HG02970 (cell line): ENCODE results near the gene DDX1.
"Not testable (repeated sequence)": the region's sequence is repeated elsewhere in the genome, so short reads cannot be mapped to it uniquely, and the experiment has no call there.

Experiments used
- ATAC-seq: cut with Tn5 transposase; IDR thresholded peaks from one replicate; pipeline ENCODE4 v1.9.1; 2021; ENCODE audit warnings: mild to moderate bottlenecking, moderate library complexity, moderate number of reproducible peaks; ENCODE audit not compliant: unreplicated experiment, low FRiP score

The DDX1 gene

DNA sequence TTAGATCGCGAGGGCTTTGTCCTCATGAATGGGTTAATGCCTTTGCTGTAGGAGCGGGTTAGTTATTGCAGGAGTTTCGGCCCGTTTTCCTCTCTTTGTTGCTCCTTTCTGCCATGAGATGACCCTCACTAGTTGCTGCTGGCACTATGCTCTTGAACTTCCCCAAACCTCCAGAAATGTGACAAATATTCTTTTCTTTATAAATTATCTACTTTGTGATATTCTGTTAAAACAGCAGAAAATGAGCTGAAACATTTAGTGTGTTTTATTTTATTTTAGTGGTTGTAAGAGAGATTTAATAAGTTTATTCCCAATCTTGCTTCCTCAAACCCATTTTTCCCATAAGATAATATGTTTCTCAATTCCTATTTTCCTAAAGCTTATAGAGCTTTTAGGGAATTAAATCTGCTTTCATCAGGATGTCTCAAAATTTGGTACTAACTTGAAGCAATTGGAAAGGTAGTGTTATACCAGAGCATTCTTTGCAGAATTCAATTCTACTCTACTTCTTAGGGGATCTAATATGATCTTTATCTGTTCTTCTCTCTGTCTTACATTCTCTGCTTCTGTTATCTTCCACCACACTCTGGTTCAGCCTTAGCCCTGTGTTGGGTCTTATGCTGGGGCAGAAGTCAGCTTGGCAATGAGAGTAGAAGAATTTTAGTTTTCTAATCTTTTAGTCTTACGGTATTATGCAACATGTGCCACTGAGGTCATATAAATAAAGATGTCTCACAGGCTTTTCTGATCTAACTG lies 23.1 kb downstream of the DDX1 start:
- no peak for ATAC-seq

DNA sequence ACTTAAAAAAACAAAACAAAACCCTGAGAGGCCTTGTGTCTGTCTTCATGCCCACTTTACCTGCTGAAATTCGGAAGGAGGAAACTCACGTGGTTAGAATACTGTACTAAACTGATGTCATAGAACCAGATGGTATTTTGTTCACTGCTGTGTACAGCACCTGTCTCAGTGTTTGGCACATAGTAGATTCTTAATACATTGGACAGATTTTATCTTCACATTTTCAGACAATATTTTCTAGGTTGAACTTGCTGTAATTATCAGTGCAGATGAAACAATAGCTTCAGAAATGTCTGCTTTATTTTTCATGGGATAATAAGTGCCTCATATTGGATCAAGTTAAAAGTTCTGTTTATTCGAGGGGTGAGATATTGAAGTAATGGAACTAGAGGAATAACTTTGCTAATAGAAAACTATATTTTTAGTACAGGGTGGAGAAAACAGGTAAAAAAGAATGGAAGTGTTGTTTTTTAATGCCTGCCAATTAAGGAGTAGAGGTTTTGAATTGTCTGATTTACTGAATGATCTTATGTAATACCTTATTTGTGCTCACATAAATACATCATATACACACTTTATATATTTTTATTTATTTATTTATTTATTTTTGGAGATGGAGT lies 23.7 kb downstream of the DDX1 start:
- no peak for ATAC-seq

DNA sequence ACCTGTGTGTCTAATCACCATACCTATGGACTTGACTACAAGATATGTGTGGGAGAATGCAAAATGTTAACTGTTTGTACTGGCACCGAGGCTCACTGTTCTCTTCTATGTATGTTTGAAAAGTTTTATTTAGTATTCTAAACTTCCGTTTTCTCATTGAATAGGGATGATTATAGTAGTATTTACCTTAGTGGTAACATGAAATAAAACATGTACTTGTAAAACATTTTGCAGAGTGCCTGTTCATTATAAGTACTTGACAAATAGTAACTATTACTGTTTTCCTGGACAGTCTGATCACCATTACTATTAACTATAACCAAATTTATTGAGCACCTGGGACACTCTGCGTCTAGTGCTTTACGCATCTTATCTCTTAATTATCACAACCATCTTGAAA lies 24.8 kb downstream of the DDX1 start:
- ATAC-seq, result no peak

DNA sequence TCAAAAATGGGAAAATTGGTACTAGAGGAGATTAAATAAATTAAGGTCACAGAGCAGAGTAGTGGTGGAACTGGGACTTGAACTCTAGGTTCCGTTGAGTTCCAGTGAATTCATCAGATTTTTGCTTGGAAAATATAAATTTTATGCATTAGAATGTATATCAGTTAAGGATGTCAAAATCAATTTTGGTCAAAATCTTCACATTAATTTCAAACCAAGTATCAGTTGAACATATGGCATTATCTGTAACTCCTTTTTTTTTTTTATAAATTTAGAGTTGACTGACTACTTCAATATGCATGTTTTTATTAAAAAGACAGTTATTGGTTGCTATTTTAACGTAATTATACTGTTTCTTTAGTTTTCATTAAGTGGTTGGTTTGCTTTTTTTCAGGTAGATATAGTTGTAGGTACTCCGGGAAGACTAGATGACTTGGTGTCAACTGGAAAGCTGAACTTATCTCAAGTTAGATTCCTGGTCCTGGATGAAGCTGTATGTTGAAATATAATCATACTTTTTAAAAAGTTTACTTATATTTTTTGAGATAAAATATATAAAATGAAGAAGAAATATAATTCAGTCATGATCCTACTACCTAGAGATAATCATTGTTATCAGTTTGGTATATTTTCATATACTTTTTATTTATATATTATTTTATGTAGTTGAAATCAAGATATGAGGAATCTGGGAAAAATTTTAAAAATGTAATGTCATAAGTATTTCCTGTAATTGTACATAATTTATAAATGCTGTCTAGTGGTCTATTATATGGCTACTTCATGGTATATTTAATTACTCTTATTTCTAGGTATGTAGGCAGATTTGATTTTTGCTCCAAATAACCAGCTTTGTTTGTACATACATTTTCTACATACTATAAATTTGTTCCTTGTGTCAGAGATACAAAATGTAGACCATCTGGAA lies 25.4 kb downstream of the DDX1 start:
- no peak for ATAC-seq

DNA sequence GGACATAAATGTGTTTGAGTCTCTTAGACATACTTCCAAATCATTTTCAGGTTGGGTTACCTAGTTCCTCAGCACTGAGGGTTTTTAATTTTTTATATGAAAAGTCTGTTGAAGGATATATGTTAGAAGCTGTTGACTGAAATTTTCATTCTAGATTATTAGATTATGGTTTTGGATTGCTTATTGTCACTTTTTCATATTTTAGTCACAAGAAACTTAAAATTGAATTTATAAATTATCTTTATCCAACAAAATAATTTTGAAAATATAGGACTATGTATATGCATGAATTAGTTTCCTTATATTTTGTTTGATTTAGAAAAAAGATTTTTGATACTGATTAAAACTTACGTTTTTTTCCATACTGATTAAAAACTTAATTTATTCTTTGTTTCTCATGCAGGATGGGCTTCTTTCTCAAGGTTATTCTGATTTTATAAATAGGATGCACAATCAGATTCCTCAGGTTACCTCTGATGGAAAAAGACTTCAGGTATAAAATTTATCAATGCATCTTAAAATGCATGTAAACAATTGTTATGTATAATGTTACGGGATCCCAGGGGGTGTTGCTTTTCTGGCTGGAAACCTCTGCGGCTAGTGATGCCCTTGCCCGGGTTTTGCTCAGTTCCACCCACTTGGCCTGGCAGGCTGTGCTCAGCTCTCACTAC lies 26.2 kb downstream of the DDX1 start:
- ATAC-seq, result no peak

DNA sequence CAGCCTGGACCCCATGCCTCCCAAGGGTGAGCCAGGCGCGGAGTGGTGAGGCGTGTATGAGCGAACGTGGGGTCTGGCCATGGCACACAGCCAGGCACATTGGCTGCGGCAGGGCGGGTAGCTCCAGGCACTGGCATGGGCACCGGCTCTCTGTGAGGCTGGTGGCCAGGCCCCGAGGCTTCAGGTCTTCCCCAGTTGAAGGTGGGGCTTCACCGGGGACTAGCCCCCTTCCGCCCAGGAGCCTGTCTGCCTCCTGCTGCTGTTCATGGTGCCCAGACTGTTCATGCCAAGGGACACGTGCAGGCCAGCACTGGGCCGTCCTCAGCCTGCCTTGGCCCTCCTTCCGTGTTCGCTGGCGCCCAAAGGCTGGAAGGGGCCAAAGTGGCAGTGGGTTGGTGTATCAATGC lies 26.8 kb downstream of the DDX1 start:
- ATAC-seq, result no peak

DNA sequence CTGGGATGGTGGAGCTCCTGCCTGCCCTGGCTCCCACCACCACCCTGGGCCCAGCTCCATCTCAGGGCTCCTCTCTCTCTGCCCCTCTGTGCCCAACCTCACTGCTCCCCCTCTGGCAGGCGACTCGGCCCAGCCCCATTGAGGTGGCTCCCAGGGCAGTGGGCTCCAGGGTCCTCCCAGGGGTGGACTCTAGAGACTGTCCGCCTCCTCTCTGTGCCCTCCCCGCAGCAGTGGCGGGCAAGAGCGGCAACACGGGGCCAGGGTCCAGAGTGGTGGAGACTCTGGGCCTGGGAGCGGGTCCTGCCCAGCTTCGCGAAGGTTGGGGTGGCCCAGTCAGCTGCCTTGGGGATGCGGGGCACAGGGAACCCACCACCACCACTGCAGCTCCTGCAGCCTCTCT lies 27.4 kb downstream of the DDX1 start:
- no peak for ATAC-seq

DNA sequence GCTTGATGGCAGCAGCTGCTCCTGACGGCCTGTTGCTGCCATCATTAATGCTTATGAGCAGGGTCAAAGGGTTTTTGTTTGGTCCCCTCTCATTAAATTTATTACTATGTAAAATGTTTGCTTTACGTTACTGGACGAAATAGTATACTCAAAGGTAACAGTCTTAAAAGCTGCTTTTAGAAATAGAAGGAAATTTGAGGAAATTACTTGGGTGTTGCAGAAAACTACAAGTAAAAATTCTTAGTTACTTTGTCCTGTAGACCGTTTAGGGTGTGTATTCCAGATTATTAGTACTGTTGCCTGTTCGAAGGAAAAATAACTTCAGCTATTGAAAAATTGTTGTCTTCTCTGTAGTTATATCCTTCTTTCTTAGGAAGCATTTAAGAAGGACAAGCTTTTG lies 27.8 kb downstream of the DDX1 start:
- no peak for ATAC-seq

DNA sequence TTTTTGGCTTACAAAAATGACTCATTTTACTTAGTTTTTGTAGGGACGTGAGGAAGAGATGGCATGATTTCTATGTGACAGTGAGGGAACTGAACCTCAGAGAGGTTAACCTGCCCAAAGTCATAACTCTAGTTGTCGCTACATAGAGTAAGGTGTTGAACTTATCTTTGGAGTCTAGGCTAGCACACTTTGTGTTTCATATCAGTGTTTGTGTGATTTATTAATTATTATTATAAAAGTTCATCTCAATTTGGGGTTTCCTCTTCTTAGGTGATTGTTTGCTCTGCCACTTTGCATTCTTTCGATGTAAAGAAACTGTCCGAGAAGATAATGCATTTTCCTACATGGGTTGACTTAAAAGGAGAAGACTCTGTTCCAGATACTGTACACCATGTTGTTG lies 28.3 kb downstream of the DDX1 start:
- ATAC-seq, result no peak

DNA sequence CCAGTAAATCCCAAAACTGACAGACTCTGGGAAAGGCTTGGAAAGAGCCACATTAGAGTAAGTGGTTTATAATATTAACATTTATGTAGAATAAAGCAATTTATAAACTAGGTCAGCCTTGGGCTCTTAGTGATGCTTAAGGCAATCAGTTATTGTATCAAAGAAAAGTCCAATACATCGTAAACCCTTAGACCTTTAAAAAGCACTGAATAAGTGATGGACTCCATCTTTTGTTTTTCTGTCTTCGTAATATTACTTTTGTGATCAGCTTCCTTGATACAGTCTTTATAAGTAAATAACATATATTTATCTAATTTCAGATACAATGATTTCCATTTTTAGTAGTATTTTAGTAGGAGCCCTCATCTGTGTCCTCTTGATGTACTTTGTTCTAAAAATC lies 28.7 kb downstream of the DDX1 start:
- no peak for ATAC-seq

DNA sequence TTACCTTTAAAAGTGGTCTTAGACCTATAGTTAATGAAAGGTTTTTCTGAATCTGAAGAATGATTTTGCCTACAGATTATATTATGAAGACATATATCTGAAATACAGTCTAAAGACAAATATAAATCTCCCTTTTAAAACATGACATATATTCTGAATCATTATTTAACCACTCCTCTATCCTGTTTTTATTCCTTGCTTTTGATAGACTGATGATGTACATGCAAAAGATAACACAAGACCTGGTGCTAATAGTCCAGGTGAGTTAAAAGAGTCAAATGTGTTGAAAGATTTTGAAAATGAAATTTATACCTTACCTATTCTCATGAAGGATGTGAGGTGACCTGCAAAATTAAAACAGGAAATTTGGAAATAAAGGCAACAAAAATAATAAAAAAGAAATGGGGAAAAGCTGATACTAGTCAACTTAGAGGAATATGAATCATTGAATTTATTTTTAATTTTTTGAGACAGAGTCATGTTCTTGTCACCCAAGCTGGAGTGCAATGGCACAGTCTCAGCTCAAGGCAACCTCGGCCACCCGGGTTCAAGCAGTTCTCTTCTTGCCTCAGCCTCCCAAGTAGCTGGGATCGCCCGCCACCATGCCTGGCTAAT lies 29.3 kb downstream of the DDX1 start:
- ATAC-seq, result no peak

DNA sequence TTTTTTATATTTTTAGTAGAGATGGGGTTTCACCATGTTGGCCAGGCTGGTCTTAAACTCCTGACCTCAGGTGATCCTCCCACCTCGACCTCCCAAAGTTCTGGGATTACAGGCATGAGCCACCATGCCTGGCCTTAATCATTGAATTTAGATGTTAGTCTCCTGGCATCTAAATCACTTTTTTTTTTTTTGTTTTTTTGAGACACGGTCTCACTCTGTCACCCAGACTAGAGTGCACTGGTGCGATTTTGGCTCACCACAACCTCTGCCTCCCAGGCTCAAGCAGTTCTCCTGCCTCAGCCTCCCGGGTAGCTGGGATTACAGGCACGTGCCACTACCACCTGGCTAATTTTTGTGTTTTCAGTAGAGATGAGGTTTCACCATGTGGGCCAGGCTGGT lies 29.8 kb downstream of the DDX1 start:
- ATAC-seq, result not testable (repeated sequence)

DNA sequence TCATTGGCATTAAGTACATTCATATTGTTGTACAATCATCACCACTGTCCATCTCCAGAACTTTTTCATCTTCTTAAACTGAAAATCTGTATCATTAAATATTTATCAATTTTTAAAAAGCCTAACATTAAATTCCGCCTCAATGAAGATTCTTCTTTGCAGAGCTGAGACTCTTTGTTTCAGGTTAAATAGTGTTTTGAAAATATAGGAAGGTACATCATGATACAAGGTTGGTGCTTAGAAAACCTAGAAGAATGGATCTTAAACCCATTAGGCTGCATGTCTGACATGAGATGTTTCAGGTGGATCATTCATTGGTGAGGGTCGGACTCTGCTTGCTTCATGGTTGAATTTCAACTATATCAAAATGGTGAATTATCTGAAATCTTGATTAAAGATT lies 30.5 kb downstream of the DDX1 start:
- no peak for ATAC-seq

DNA sequence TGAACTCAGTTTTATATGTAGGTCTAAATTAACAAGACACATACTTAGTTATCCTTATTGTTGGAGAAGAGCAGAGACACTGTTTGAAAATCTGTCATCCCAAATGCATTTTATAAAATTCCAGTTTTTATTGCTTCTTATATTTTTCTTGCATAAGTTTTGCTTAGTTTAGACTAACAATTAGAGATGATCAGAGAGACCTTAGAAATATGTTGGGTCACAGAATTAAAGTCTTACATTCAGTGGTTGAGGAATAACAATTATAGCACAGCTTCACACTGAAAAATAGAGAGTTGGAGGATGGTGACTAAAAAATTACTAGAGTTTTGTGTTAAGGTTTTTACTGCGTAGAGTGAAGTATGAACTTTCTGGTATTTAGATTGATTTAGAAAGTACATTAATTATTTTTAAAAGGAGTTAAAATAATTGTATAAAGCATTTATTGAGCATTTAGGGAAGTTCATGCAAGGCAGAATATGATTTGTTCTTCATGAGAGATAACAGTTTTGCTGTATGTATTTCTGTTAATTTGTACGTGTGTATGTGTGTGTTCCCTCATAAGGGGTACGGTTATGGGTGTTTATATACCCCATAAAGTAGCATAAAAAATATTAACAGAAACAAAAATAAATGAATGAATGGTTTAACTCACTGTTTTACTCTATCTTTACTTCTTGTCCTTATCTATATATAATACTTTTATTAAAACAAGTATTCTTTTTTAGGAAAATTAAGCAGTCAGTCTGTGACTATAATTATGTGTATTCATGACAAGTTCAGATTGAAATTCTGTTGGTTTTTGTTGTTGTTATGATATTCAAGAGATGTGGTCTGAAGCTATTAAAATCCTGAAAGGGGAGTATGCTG lies 31.2 kb downstream of the DDX1 start:
- no peak for ATAC-seq

DNA sequence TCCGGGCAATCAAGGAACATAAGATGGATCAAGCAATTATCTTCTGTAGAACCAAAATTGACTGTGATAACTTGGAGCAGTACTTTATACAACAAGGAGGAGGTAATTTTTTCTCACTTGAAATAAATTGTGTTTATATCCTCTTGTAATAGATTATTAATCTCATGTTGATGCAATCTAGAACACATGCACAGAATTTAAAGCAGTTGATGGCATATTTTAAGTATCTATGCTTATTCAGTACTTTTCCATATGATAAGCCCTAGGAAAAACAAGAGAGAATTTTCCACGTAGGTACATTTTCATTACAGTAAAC lies 31.8 kb downstream of the DDX1 start:
- no peak for ATAC-seq

DNA sequence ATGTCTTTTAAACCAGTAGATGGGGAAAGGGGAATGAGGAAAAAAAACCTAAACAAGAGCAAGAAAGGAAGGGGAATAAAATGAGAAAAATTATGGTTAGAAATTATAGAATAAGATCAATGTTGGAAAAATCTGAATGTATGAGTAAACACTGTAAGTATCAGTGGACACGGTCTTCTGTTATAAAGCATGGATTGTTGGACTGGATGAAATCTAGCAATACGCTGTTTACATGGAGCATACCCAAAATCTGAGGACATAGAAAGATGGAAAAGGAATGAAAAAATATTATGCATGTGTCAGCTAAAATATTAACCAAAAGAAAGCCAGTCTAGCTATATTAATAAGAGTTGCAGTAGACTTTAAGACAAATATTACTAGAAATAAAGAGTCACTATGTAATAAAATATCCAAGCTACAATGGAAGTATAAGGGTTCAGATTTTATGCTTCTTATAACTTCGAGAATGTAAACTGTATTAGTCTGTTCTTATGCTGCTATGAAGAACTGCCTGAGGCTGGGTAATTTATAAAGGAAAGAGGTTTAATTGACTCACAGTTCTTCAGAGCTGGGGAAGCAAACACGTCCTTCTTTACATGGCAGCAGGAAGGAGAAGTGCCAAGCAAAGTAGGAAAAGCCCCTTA lies 32.4 kb downstream of the DDX1 start:
- ATAC-seq, result no peak

DNA sequence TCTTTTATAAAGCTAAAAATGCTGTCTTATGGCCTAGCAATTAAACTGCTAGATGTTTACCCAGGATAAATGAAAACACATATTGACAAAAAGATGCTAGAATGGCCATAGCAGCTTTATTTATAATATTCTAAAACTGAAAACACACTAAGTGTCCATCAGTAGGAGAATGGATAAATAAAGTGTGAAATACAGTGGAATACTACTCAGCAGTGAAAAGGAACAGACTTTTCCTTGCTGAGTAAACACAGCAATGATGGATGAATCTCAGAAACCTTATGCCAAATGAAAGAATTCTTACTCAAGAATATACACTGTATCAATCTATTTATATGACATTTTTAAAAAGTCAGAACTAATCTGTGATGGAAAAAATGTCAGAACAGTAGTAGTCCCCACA lies 33.2 kb downstream of the DDX1 start:
- no peak for ATAC-seq

DNA sequence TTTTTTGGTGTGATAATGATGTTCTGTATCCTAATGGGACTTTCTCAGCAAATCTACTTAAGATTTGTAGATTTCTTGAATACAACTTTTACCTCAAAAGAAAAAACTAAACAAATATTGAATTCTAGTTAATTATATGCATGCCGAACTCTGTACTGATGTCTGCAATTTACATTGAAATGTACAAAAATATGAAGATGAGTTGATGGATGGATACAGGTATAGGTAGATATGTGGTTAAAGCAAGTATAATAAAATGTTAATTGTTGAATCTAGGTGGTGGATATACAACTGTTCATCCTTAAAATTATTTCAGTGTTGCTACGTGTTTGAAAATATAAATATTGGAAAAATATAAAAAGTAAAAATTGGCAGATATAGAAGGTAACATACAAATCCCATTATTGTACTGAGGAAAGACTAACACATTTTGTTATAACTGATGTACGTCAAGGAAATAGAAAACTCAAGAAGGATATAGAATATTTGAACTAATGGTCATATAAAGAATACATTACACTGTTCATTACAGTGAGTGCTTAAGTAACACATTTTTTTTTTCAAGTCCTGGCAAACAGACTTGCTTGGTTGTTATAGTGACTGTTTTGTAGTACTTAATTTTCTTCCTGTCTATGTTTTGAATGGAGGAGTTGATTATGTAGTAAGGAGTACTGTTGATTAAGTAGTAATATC lies 33.8 kb downstream of the DDX1 start:
- no peak for ATAC-seq

DNA sequence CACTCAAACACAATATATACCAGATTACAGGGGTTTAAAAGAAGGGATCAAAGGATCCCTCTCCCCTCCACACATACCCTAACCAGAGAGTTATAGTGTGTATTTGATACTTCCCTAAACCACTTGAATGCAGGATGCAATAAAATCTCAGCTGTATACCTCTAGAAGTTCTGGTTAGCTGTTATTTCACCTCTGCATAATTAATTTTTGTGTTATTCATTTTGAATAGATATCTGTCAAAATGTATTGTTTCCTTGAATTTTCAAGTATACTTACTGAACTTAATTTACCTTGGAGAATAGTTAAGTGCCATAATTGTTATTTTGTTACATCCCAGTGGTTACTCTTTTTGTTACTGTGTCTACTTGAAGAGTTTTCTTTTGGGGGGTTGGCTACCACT lies 34.5 kb downstream of the DDX1 start:
- no peak for ATAC-seq
